ENCODE data around the gene WDR27.

DNA sequence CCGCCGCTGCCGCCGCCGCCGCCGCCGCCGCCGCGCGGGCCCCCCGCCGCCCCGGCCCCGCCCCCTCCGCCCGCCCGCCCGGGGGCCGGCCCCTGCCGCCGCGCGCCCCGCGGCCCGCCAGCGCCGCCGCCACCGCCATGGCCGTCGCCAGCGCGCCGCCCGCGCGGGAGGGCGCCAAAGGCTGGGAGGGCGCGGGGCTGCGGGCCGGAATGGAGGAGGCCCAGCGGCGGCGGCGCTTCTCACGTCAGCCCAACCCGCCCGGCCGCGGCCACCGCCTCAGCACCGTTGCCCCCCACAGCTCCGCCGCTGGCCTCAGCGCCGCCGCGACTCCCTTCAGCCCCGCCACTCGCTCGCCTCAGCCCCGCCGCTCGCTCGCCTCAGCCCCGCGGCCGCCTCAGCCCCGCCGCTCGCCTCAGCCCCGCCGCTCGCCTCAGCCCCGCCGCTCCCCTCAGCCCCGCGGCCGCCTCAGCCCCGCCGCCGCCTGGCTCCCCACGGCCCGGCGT lies 22.2 kb upstream of the WDR27 start:
- TF ChIP-seq POLR2A (IDR thresholded peaks at IDR 0.05), result no peak
- no peak for TF ChIP-seq CTCF (IDR thresholded peaks at IDR 0.05)

Data from heart left ventricle (tissue), 13 donors.